HG03439 (cell line): ENCODE results near the gene PSMD4.
"Not testable (repeated sequence)": the region's sequence is repeated elsewhere in the genome, so short reads cannot be mapped to it uniquely, and the experiment has no call there.

ENCODE experiments used
- ATAC-seq: cut with Tn5 transposase; IDR thresholded peaks from one replicate; pipeline ENCODE4 v1.9.1; 2021; ENCODE audit warnings: mild to moderate bottlenecking, moderate library complexity; ENCODE audit not compliant: unreplicated experiment

PSMD4 gene

DNA sequence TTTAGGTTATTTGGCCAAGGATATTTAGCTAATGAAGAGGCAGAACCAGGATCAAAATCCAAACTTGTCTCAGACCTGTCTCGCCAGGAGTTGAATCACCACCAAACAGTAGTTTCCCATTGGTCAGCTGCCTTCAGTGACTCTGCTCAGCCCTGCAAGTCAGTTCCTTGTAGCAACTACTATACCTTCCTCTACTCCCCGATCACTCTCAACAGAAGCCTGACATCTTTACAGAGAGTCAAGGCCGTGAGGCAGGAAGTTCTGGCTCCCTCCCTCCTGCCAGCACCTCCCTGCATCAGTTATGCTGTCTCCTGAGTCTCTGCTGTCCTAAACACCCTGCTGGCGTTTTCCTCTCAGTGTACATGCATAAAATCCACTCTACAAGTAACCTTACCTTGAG lies 13.2 kb downstream of the PSMD4 start:
- no peak for ATAC-seq

DNA sequence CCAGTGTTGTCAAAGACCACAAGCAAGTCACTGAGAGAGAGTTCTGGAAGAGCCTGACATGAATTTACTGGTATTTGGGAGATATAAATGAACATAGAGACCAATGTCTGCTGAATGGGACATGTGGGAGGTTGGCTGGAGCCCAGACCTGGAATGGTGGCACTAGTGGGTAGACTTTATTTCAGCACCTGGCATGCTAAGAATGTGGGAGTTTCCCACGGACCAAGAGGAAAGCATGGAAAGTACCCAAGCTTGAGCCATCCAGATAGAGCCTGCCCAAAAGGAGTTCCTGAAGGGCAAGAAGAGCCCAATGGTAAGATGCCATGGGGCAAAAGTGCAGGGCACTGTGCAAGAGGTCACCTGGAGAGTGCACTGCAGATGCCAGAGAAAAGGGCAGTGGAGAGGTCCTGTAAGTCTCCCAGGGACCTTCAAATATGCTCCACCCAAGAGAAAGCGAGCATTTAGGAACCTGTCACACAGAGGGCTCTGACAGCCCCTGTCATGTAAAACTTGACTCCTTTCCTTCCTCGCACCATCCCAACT lies 19.5 kb downstream of the PSMD4 start:
- ATAC-seq = no peak

- not testable (repeated sequence) for ATAC-seq
Measured at GRCh38 chr1:151275341-151275740, 20.8 kb downstream of the PSMD4 start.

- no peak for ATAC-seq
Measured at GRCh38 chr1:151277249-151277648, 22.7 kb downstream of the PSMD4 start.

DNA sequence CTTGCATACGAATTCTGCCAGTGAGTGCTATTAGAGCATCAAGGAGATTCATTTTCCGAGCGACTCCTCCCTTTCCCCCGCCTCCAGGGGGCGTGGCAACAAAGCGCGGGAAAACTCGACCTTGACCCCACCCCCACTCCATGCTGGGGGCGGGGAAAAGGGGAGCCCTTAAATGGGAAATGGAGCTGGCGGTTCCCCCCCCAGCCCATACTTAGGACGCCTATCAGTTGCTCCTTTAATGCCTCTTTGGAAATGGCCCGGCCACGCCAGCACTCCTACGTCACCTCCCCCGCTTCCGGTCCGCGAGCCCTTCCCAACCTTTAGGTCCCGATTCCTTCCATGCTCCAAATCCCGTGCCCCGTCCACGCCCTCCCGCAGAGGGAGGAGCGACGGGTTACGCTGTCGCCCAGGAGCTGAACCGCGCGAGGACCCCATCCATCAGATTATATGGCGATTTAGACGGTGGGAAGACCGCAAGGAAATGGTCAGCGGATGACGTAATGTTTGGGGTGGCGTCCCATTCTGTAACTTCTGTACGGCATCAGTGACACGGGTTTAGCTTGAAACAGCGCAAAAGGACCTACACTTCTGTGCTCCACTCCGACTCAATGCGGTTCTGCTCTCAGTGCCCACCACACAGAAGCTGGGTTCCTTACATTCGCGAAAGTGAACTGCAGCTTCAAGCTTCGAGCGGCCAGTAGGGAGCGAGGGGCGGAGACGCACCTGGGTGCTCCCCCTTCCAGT lies 26.9 kb downstream of the PSMD4 start:
- ATAC-seq = peak; percentile 36

DNA sequence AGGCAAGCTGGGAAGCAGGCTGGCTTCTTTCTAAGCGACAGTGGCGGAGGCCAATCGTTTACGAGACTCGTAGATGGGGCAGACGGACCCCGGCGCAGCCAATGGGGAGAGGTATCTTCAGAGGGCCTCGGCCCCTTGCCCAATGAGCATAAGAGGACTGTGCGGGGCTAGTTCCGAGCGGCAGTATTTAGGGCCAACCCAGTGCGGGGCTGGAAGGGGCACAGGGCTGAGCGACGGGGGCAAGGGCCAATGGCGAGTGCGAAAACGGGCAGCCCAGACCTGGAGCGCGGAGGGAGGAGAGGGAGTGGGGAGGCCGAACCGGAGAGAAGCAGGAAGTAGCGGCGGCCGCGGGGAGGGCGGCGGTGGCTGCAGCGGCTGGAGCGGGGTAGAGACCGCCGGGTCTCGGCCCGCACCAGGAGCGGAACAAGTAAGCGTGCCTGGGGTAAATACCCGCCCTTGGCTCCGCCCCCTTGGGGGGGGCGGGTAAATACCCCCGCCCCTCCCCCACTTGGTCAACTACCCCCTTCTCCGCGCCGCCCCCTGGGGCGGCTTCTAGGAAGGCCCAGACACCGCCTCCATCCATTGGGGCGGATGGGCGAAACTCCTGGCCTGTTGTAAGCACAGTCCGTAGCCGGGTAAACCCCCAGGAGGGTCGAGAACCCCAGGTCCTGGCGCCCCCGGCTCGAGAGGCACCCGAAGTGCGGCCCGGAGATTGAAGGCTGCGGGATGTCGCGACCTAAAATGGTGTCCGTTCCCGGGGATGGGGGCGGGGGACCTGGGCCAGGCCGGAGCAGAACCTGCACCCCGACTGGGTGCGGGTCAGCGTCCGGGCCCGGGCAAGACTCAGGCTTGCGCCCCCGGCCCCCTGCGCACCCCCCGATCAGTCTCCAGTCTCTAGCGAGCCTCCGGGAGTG lies 27.7 kb downstream of the PSMD4 start, which contains the start of gene ZNF687:
Gene ZNF687, plus strand, starts transcription at position 331 of the 914 bp plus-strand sequence. CDS start 3,993 bp downstream, outside the sequence.
- ATAC-seq = peak; percentile 83

- ATAC-seq = no peak
Measured at GRCh38 chr1:151282883-151283725, 28.6 kb downstream of the PSMD4 start.

- no peak for ATAC-seq
Measured at GRCh38 chr1:151284013-151284577, 29.6 kb downstream of the PSMD4 start.

DNA sequence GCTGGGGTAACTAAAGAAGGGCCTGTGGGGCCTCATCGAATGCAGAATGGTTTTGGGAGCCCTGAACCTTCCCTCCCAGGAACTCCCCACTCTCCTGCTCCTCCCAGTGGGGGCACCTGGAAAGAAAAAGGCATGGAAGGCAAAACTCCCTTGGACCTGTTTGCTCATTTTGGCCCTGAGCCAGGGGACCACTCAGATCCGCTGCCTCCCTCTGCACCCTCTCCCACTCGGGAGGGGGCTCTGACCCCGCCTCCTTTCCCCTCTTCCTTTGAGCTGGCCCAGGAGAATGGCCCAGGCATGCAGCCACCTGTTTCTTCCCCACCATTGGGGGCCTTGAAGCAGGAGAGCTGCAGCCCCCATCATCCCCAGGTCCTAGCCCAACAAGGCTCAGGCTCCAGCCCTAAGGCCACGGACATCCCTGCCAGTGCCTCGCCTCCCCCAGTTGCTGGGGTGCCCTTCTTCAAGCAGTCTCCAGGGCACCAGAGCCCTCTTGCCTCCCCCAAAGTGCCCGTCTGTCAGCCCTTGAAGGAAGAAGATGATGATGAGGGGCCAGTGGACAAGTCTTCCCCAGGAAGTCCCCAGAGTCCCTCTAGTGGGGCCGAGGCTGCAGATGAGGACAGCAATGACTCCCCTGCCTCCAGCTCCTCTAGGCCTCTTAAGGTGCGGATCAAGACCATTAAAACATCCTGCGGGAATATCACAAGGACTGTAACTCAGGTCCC lies 32.2 kb downstream of the PSMD4 start:
- no peak for ATAC-seq

- no peak for ATAC-seq
Measured at GRCh38 chr1:151287341-151287699, 32.8 kb downstream of the PSMD4 start.

DNA sequence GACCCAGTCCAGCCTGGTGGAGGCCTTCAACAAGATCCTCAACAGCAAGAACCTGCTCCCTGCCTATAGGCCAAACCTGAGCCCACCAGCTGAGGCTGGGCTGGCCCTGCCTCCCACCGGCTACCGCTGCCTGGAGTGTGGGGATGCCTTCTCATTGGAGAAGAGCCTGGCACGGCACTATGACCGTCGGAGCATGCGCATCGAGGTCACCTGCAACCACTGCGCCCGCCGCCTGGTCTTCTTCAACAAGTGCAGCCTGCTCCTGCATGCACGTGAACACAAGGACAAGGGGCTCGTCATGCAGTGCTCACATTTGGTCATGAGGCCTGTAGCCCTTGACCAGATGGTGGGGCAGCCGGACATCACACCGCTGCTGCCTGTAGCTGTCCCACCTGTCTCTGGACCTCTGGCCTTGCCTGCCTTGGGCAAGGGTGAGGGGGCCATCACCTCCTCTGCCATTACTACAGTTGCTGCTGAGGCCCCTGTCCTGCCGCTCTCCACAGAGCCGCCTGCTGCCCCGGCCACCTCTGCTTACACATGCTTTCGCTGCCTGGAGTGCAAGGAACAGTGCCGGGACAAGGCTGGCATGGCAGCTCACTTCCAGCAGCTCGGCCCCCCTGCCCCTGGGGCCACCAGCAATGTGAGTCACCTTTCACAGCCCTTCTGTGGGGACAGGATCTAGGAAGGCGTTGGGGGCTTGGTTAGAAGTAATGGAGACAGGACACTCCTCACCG lies 33.4 kb downstream of the PSMD4 start:
- no peak for ATAC-seq

GRCh38 chr1:151288502-151288901 lies 34.0 kb downstream of the PSMD4 start:
- ATAC-seq = no peak

- ATAC-seq = no peak
Measured at GRCh38 chr1:151289080-151289935, 34.8 kb downstream of the PSMD4 start.

- no peak for ATAC-seq
Measured at GRCh38 chr1:151289991-151290708, 35.6 kb downstream of the PSMD4 start.

- no peak for ATAC-seq
Measured at GRCh38 chr1:151290709-151291303, 36.3 kb downstream of the PSMD4 start.

DNA sequence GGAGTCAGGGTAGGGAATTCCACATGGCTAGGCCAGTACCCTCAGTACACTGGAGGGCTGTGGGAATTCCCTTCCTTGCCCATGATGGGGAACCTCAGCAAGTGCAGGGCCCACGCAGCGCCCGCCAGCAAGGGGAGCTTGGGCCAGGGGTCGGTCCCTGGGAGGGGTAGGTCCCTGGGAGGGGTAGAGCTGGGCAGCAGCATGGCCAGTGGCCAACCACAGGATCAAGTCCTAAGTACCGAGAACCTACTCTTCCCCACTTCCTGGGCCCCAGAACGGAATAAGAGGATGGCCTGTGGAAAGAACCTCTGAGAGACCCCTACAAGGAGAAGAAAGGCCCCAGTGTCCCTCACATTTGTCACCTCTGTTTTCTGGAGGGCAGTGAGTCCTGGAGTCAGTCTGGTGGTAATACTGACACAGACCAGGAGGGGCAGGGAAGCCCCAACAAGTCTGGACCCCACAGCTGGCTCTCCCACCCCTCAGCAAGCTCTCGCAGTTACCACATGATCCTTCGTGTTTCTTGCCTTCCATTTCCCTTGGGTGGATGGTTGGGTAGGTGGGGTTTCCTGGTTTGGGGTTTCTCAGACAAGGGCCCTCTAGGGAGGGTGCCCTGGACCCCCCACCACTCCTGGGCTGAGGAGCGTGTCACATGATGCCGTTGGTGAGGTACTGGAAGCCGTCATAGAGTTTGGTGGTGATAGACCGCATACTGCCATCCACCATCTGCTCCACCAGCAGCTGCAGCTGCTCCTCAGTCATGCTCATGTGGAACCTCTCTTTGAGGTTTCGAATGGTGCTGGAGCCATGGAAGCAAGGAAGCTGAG lies 37.9 kb downstream of the PSMD4 start:
- ATAC-seq = no peak
